Stomach smooth muscle (tissue), 2 donors: Measurements from ENCODE around the gene PSENEN.
A peak's percentile ranks its signal among the peaks of the same experiment; 100 is the strongest.
"Not testable (repeated sequence)": the region's sequence is repeated elsewhere in the genome, so short reads cannot be mapped to it uniquely, and the experiment has no call there.

ENCODE experiments used
- H3K27ac ChIP-seq: one replicate; pipeline ENCODE4 v1.7.0; 2013; ENCODE audit warnings: mild to moderate bottlenecking, low read length, inconsistent platforms
- H3K27me3 ChIP-seq, 2 donors: one replicate each; pipeline ENCODE4 v1.7.0; 2013; ENCODE audit warnings: low read length in 2 of 2; ENCODE audit not compliant: insufficient read depth in 2 of 2, control insufficient read depth in 1 of 2
- H3K36me3 ChIP-seq, 2 donors: one replicate each; pipeline ENCODE4 v1.7.0; 2013; ENCODE audit warnings: low read length in 2 of 2; ENCODE audit not compliant: control insufficient read depth in 2 of 2, insufficient read depth in 2 of 2
- H3K4me1 ChIP-seq: one replicate; pipeline ENCODE4 v1.7.0; 2013; ENCODE audit warnings: low read length; ENCODE audit not compliant: control insufficient read depth, insufficient read depth
- H3K4me3 ChIP-seq, 2 donors: one replicate each; pipeline ENCODE4 v1.7.0; 2013; ENCODE audit warnings: low read length in 2 of 2
- H3K9ac ChIP-seq, 2 donors: one replicate each; pipeline ENCODE4 v1.7.0; 2013; ENCODE audit warnings: low read length in 2 of 2, mild to moderate bottlenecking in 1 of 2
- H3K9me3 ChIP-seq, 2 donors: one replicate each; pipeline ENCODE4 v1.7.0; 2013; ENCODE audit warnings: low read length in 2 of 2; ENCODE audit not compliant: control insufficient read depth in 2 of 2
- donor health status: healthy.
- donor health status: Pancreatic carcinoma.

PSENEN gene

GRCh38 chr19:35764432-35765315 is 19.2 kb downstream of the PSENEN start:
- H3K36me3 ChIP-seq, result peaks cover 10 to 21% of the 10 kb centered on the region in 2 donors
- H3K9ac ChIP-seq, result no peak overlapping the region
- H3K4me1 ChIP-seq, result peaks cover 7% of the 10 kb centered on the region
- no peak overlapping the region for H3K27ac ChIP-seq
- H3K4me3 ChIP-seq, result no peak overlapping the region
- H3K9me3 ChIP-seq, result no peaks in the 10 kb centered on the region
- no peaks in the 10 kb centered on the region for H3K27me3 ChIP-seq

- Histone ChIP-seq H3K9me3 (no peaks in the 10 kb centered on the region), H3K27me3 (no peaks in the 10 kb centered on the region), H3K4me3 (no peak overlapping the region), H3K27ac (no peak overlapping the region), H3K36me3 (peaks cover 10 to 18% of the 10 kb centered on the region in 2 donors), H3K4me1 (peaks cover 5% of the 10 kb centered on the region), H3K9ac (no peak overlapping the region)
Measured at GRCh38 chr19:35766571-35767104, 21.2 kb downstream of the PSENEN start.

- Histone ChIP-seq H3K4me3 (no peak overlapping the region), H3K9me3 (no peaks in the 10 kb centered on the region), H3K27me3 (no peaks in the 10 kb centered on the region), H3K27ac (no peak overlapping the region), H3K36me3 (peaks cover 4 to 12% of the 10 kb centered on the region in 2 donors), H3K4me1 (peaks cover 5% of the 10 kb centered on the region), H3K9ac (no peak overlapping the region)
Measured at GRCh38 chr19:35767288-35768081, 22.0 kb downstream of the PSENEN start.

- peaks cover 4 to 12% of the 10 kb centered on the region in 2 donors for H3K36me3 ChIP-seq
- no peak overlapping the region for H3K4me3 ChIP-seq
- H3K9ac ChIP-seq, result peak overlapping the region in 1 of 2 donors; percentile 36
Measured at GRCh38 chr19:35768082-35768421, 22.6 kb downstream of the PSENEN start.

GRCh38 chr19:35772362-35772761 is 26.9 kb downstream of the PSENEN start:
- not testable (repeated sequence) for H3K27ac ChIP-seq, H3K9ac ChIP-seq, H3K27me3 ChIP-seq

More at GRCh38 chr19:35768082-35768421, 22.6 kb downstream of the PSENEN start:
- Histone ChIP-seq H3K27me3 (no peaks in the 10 kb centered on the region), H3K27ac (no peak overlapping the region), H3K9me3 (no peaks in the 10 kb centered on the region), H3K4me1 (peaks cover 5% of the 10 kb centered on the region)

GRCh38 chr19:35773020-35773806 is 27.8 kb downstream of the PSENEN start:
- H3K4me1 ChIP-seq, result peaks cover 22% of the 10 kb centered on the region
- no peak overlapping the region for H3K4me3 ChIP-seq
- no peaks in the 10 kb centered on the region for H3K9me3 ChIP-seq
- H3K9ac ChIP-seq, result no peak overlapping the region
- H3K27me3 ChIP-seq, result no peaks in the 10 kb centered on the region
- peaks cover 0 to 3% of the 10 kb centered on the region in 2 donors for H3K36me3 ChIP-seq
- no peak overlapping the region for H3K27ac ChIP-seq

More at GRCh38 chr19:35772362-35772761, 26.9 kb downstream of the PSENEN start:
- not testable (repeated sequence) for H3K4me3 ChIP-seq, H3K9me3 ChIP-seq, H3K36me3 ChIP-seq
- H3K4me1 ChIP-seq, result peaks cover 26% of the 10 kb centered on the region

GRCh38 chr19:35774274-35775045 is 29.0 kb downstream of the PSENEN start:
- Histone ChIP-seq H3K9me3 (no peaks in the 10 kb centered on the region), H3K9ac (peak overlapping the region in 1 of 2 donors; percentile 36), H3K4me1 (peaks cover 21% of the 10 kb centered on the region), H3K36me3 (peaks cover 4 to 6% of the 10 kb centered on the region in 2 donors), H3K27ac (no peak overlapping the region), H3K27me3 (no peaks in the 10 kb centered on the region), H3K4me3 (peak overlapping the region; percentile 62 to 80)

GRCh38 chr19:35775046-35775297 is 29.5 kb downstream of the PSENEN start:
- H3K9ac ChIP-seq, result peak overlapping the region in 1 of 2 donors; percentile 36
- peak overlapping the region; percentile 62 to 80 for H3K4me3 ChIP-seq
- H3K4me1 ChIP-seq, result peaks cover 21% of the 10 kb centered on the region
- peaks cover 4 to 6% of the 10 kb centered on the region in 2 donors for H3K36me3 ChIP-seq
- no peaks in the 10 kb centered on the region for H3K9me3 ChIP-seq
- H3K27ac ChIP-seq, result no peak overlapping the region
- no peaks in the 10 kb centered on the region for H3K27me3 ChIP-seq

- Histone ChIP-seq H3K4me3 (peak within 1 kb of the TSS; percentile 62 to 80), H3K9ac (peak within 1 kb of the TSS; percentile 55 to 57), H3K9me3 (no peaks in the 10 kb centered on the region), H3K27me3 (no peaks in the 10 kb centered on the region), H3K4me1 (peaks cover 21% of the 10 kb centered on the region), H3K27ac (no peak within 1 kb of the TSS), H3K36me3 (peaks cover 4 to 6% of the 10 kb centered on the region in 2 donors)
Measured at GRCh38 chr19:35775298-35776101, 30.0 kb downstream of the PSENEN start, which contains the start of gene ARHGAP33. ARHGAP33 (plus strand) TSS chr19:35775564; CDS start chr19:35775659, 95 bp downstream.
